Spinal cord (tissue), 10 donors: Measurements from ENCODE around the gene TBC1D7. TPM values are rescaled to one million over a fixed set of nuclear protein-coding genes. Genes with fewer than 3 reads are reported as not detected.

ENCODE experiments used
- DNase-seq, 6 donors: peaks; one replicate each; pipeline versions ENCODE4 v3.0.0 to v3.0.0-alpha.2; 2013 to 2015; ENCODE audit warnings: low spot score in 6 of 6, low read depth in 4 of 6
- H3K27ac ChIP-seq: one replicate; pipeline ENCODE4 v1.5.1; 2013; ENCODE audit warnings: low read depth, low read length, control low read depth
- H3K27me3 ChIP-seq: one replicate; pipeline ENCODE4 v1.6.1; 2013; ENCODE audit warnings: low read length; ENCODE audit not compliant: control insufficient read depth, insufficient read depth
- H3K36me3 ChIP-seq: one replicate; pipeline ENCODE4 v1.6.1; 2013; ENCODE audit warnings: low read length; ENCODE audit not compliant: control insufficient read depth, insufficient read depth
- H3K4me1 ChIP-seq: one replicate; pipeline ENCODE4 v1.6.1; 2013; ENCODE audit warnings: low read length; ENCODE audit not compliant: control insufficient read depth, insufficient read depth
- H3K4me3 ChIP-seq: one replicate; pipeline ENCODE4 v1.5.1; 2013; ENCODE audit warnings: low read depth, low read length, control low read depth
- H3K9me3 ChIP-seq: one replicate; pipeline ENCODE4 v1.6.1; 2013; ENCODE audit warnings: low read length; ENCODE audit not compliant: control insufficient read depth, insufficient read depth
- WGBS: methylation state at CpG from one replicate; pipeline ENCODE4 v1.1.5; 2013; ENCODE audit warnings: missing lambda C conversion rate; ENCODE audit not compliant: insufficient coverage; 5-methylcytosine and 5-hydroxymethylcytosine counted together
- polyA plus RNA-seq, 2 donors: library from polyadenylated mRNA; unstranded; fragments of 120-200 nt; gene quantifications; one replicate each; pipeline ENCODE4 v1.2.1, GENCODE V29; 2013; ENCODE audit not compliant: insufficient read length in 2 of 2
- total RNA-seq, 2 donors: library from RNA; depleted of rRNA in 1 of 2; stranded (reverse); fragments of 120-200 nt in 1 of 2; fragments of >200 nt in 1 of 2; gene quantifications; one replicate each; pipeline versions ENCODE4 v1.2.3 to v1.2.4, GENCODE V29; 2013 to 2014
- donor health status: healthy.

TBC1D7 gene
- total and polyA plus RNA-seq, 4 donors, result 26.2 to 41.5 (median 31.3) TPM

- no peaks in the 10 kb centered on the region for H3K9me3 ChIP-seq
- H3K27me3 ChIP-seq, result no peaks in the 10 kb centered on the region
- 93% methylated on average over 10 of the region's 11 CpGs for WGBS
- no peak for DNase-seq
- H3K4me3 ChIP-seq, result no peak overlapping the region
- H3K36me3 ChIP-seq, result peaks cover 44% of the 10 kb centered on the region
- H3K27ac ChIP-seq, result no peak overlapping the region
- peaks cover 14% of the 10 kb centered on the region for H3K4me1 ChIP-seq
These were observed 28.9 kb downstream of the TBC1D7 start for GRCh38 chr6:13299403-13299821.

GRCh38 chr6:13298446-13298845 is 29.9 kb downstream of the TBC1D7 start:
- Histone ChIP-seq H3K4me1 (peaks cover 10% of the 10 kb centered on the region), H3K36me3 (peaks cover 54% of the 10 kb centered on the region), H3K27ac (no peak overlapping the region), H3K9me3 (no peaks in the 10 kb centered on the region), H3K4me3 (no peak overlapping the region), H3K27me3 (no peaks in the 10 kb centered on the region)
- 94% methylated on average over 2 of the region's 3 CpGs for WGBS
- no peak for DNase-seq

DNA sequence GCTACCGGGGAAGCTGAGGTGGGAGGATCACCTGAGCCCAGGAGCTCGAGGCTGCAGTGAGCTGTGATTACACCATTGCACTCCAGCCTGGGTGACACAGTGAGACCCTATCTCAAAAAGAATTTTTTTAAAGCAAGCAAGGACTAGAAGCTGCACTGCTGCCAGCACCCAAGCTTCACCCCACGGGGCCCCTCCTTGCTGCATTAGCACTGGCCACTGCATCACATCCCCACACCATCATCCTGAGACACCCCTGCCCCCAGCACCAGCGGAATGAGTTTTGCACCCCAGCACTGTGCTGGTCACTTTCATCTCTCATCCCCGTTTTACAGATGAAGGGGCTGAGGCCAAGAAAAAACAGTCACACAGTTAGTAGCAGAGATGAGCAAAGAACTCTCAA is 30.9 kb downstream of the TBC1D7 start:
- H3K4me3 ChIP-seq, result no peak overlapping the region
- no peak for DNase-seq
- no peak overlapping the region for H3K27ac ChIP-seq
- 98% methylated on average over 4 of the region's 5 CpGs for WGBS
- peaks cover 6% of the 10 kb centered on the region for H3K4me1 ChIP-seq
- peaks cover 53% of the 10 kb centered on the region for H3K36me3 ChIP-seq
- no peaks in the 10 kb centered on the region for H3K27me3 ChIP-seq
- no peaks in the 10 kb centered on the region for H3K9me3 ChIP-seq

DNA sequence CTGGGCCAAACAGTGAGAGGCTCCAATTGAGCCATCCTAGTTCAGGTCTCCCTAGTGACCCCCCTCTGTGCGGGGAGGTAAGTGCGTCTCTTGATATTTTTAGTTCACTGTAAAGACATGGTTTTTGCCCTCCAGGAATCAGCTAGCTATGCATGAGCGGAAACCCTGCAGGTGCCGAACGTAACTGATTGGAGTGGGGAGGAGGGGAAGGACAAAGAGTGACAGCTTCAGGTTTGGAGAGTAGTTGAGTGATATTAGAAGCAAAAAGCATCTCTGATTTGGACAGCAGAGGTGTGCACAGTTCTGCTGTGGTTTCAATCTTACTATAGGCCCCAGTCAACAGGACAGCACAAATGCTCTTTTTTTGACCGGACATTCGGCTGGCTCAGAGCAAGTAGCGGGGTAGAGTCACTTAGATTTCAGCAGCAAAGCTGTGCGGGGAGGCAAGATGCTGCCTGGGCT is 31.8 kb downstream of the TBC1D7 start:
- Histone ChIP-seq H3K4me1 (no peaks in the 10 kb centered on the region), H3K27ac (no peak overlapping the region), H3K4me3 (no peak overlapping the region), H3K27me3 (no peaks in the 10 kb centered on the region), H3K9me3 (no peaks in the 10 kb centered on the region), H3K36me3 (peaks cover 49% of the 10 kb centered on the region)
- 86% methylated on average over 9 of the region's 9 CpGs for WGBS
- DNase-seq, result peak in 1 of 6 donors; percentile 17

DNA sequence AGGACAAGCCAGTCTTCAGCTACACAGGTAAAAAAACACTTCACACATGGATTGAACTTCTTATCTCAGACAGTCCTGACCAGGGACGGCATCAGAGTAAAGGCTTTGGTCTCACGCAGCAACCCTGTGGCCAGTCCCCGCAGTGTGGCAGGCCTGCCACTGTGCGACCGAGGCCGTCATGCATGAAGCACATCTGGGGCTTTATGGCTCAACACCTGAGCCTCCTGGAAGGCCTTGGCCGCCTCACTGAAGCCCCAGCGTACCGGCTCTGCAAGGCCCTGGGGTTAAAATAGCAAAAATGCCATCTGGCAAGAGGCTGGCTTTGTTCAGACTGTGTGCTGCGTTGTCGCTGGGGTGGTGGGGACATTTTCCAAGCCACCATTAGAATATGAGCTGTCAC is 32.8 kb downstream of the TBC1D7 start:
- WGBS, result 71% methylated on average over 11 of the region's 11 CpGs
- no peaks in the 10 kb centered on the region for H3K27me3 ChIP-seq
- no peak overlapping the region for H3K27ac ChIP-seq
- H3K9me3 ChIP-seq, result no peaks in the 10 kb centered on the region
- DNase-seq, result no peak
- H3K4me3 ChIP-seq, result no peak overlapping the region
- H3K4me1 ChIP-seq, result no peaks in the 10 kb centered on the region
- peaks cover 45% of the 10 kb centered on the region for H3K36me3 ChIP-seq

- WGBS, result 85% methylated on average over 9 of the region's 13 CpGs
- H3K4me3 ChIP-seq, result no peak overlapping the region
- H3K27ac ChIP-seq, result no peak overlapping the region
- no peaks in the 10 kb centered on the region for H3K9me3 ChIP-seq
- DNase-seq, result peak in 1 of 6 donors; percentile 35
- H3K36me3 ChIP-seq, result peaks cover 37% of the 10 kb centered on the region
- H3K4me1 ChIP-seq, result no peaks in the 10 kb centered on the region
- no peaks in the 10 kb centered on the region for H3K27me3 ChIP-seq
These were observed 33.8 kb downstream of the TBC1D7 start for GRCh38 chr6:13294499-13295069.

- Histone ChIP-seq H3K4me1 (no peaks in the 10 kb centered on the region), H3K36me3 (peaks cover 42% of the 10 kb centered on the region), H3K27ac (no peak overlapping the region), H3K4me3 (no peak overlapping the region), H3K27me3 (no peaks in the 10 kb centered on the region), H3K9me3 (no peaks in the 10 kb centered on the region)
- WGBS, result 96% methylated on average over 9 of the region's 9 CpGs
- DNase-seq, result no peak
These were observed 35.6 kb downstream of the TBC1D7 start for GRCh38 chr6:13292774-13293173.

DNA sequence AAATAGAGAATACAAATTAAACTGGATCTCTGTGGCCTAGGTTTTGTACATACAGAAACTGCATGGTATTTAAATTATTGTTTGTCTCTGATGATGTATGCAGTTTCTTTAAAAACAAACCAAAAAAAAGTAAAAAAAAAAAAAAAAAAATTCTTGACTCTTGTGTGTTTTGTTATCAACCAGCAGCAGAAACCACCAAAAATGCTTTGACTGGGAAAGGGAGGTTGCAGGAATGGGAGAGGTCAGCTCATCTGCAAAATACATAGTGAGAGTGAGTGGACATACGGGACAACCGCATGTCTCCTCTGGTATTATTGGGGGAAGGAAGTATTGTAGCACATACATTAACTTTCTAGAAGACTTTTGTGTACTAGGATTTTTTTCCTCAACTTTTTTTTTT is 38.0 kb downstream of the TBC1D7 start:
- WGBS, result no CpG with 5 or more reads among the region's 2 CpGs
- H3K4me1 ChIP-seq, result no peaks in the 10 kb centered on the region

GRCh38 chr6:13289789-13290318 is 38.5 kb downstream of the TBC1D7 start:
- Histone ChIP-seq H3K4me3 (no peak overlapping the region), H3K27me3 (no peaks in the 10 kb centered on the region), H3K4me1 (no peaks in the 10 kb centered on the region), H3K36me3 (peaks cover 37% of the 10 kb centered on the region), H3K9me3 (peaks cover 2% of the 10 kb centered on the region), H3K27ac (no peak overlapping the region)
- 90% methylated on average over 2 of the region's 9 CpGs for WGBS
- no peak for DNase-seq

More for the DNA sequence above, 38.0 kb downstream of the TBC1D7 start:
- Histone ChIP-seq H3K36me3 (peaks cover 39% of the 10 kb centered on the region), H3K4me3 (no peak overlapping the region), H3K9me3 (peaks cover 2% of the 10 kb centered on the region), H3K27ac (no peak overlapping the region), H3K27me3 (no peaks in the 10 kb centered on the region)
- no peak for DNase-seq

DNA sequence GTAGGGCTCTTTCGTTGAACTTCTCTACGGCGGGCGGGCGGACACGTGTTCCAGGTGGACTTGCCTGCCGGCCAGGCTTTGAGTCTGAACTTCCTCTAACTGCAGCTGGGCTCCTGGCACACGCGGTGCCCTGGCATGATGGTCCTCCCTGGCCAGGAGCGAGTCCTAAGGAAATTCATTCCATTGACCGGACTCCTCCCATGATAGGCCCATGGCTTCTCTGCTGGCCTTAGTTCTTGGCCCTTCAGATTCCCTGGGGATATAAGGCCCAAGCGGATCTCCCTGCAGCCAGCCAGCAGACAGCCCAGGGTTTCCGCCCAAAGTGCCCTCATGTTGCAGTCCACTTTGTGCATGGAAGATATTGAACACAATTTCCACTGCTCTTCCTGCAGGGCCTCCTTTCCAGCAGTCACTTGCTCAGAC is 39.4 kb downstream of the TBC1D7 start:
- 84% methylated on average over 13 of the region's 13 CpGs for WGBS
- Histone ChIP-seq H3K4me3 (no peak overlapping the region), H3K36me3 (peaks cover 28% of the 10 kb centered on the region), H3K9me3 (peaks cover 2% of the 10 kb centered on the region), H3K4me1 (no peaks in the 10 kb centered on the region), H3K27ac (no peak overlapping the region), H3K27me3 (no peaks in the 10 kb centered on the region)
- DNase-seq, result no peak
